ENCODE measurements around the gene PTGIS.

The PTGIS gene

DNA sequence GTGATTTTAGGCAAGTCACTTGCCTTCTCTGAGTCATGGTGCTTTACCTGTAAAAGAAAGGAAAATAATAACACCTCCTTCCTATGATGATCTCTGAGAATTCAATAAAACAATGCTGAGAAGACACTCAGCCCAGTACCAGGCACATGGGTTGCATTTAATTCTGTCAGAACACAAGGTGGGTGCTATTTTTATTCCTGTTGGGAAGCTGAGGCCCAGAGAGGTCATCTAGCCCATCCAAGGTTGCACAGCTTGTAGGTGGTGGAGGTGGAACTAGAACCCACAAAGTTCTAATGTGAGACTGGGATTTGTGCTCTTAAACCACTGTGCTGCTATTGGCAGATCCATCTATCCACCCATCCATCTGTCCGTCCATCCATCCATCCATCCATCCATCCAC is 39.6 kb upstream of the PTGIS start:
- in situ Hi-C loops (cut with HindIII; ENCODE audit: low pct_unique_long_range_greater_than_20kb, low sequenced_read_pairs) = no loop called here
- no peak for DNase-seq (ENCODE audit: low read depth in 1 of 2, low spot score in 1 of 2)
- no peak for TF ChIP-seq JUND (IDR thresholded peaks at IDR 0.05; ENCODE audit: low read depth)

DNA sequence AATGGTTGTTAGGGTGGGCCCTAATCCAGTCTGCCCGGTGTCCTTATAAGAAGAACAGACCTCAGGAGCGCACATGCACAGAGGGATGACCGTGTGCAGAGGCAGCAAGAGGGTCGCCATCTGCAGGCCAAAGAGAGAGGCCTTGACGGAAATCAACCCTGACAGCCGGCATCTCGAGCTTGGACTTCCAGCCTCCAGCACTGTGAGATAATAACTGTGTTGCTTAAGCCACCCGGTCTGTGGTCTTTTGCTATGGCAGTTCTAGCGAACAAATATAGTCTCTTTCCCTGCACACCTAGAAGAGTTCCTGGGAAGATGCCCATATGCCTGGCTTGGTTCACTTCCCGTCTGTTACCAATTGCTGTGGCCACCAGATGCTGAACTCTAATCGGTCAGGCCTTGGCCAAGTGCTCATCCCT is 35.3 kb upstream of the PTGIS start:
- in situ Hi-C loops (cut with HindIII; ENCODE audit: low pct_unique_long_range_greater_than_20kb, low sequenced_read_pairs) = no loop called here
- no peak for TF ChIP-seq JUND (IDR thresholded peaks at IDR 0.05; ENCODE audit: low read depth)
- peak in 1 of 2 experiments; percentile 76 for DNase-seq (ENCODE audit: low read depth in 1 of 2, low spot score in 1 of 2)

DNA sequence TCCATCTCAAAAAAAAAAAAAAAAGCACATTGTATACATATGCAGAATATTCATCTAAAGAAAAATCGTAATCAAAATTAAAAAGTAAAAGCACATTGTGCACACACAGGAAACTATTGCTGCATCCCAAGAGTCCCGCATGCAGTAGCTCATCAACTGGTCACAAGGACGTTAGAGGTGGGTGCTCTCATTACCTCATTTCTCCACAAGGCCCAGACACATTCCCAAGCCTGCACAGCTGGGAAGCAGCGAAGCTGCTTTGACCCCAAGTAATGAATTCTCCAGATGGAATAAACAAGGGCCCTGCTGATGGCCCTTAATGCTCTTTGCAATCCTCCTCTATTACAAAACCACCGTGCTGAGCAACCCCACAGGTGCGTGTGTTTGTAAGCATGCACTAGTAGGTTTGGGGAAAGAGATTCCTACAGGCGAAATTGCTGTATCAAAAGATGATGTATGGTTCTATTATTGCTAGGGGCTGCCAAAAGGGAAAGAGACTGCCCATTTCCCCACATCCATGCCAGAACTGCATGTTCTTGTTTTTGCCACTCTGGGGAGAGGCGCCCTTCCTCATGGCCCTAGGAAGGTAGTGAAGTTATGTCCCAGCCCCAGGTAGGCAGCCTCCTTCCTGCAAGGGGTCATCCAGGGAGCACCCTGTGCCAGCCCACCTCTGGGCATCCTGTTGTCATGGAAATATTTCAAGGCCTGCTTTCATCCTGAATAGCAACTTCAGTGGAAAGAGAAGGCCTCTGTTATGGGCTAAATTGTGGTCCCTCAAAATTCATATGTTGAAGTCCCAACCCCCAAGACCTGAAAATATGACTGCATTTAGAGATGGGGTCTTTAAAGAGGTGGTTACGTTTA is 34.6 kb upstream of the PTGIS start:
- in situ Hi-C loops (cut with HindIII; ENCODE audit: low pct_unique_long_range_greater_than_20kb, low sequenced_read_pairs) = no loop called here
- no peak for TF ChIP-seq JUND (IDR thresholded peaks at IDR 0.05; ENCODE audit: low read depth)
- no peak for DNase-seq (ENCODE audit: low read depth in 1 of 2, low spot score in 1 of 2)

DNA sequence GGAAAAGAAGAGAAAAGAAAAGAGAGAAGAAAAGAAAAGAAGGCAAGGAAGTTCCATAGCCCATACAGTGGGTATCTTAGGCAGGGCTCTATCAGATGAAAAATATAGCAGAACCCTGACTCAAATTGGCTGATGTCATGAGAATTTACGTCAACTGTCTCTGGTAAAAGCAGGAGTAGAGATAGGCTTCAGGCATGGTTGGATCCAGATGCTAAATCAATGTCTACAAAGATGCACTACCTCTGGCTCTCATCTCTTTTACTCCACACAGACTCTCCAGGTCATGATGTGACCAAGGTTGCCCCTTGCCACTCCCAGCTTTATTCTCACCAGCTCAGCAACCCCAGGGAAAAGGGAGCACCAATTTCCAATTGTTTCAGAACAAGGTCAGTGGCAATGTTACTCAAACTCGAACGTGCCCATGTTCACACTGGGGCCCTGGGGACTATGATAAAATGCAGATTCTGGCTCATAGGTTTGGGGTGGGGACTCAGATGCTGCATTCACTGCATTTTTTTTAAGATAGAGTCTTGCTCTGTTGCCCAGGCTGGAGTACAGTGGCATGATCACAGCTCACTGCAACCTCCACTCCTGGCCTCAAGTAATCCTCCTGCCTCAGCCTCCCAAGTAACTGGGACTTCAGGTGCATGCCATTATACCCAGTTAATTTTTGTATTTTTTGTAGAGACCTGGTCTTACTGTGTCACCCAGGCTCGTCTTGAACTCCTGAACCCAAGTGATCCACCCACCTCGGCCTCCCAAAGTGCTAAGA is 33.4 kb upstream of the PTGIS start:
- no peak for DNase-seq (ENCODE audit: low read depth in 1 of 2, low spot score in 1 of 2)
- in situ Hi-C loops (cut with HindIII; ENCODE audit: low pct_unique_long_range_greater_than_20kb, low sequenced_read_pairs) = no loop called here

DNA sequence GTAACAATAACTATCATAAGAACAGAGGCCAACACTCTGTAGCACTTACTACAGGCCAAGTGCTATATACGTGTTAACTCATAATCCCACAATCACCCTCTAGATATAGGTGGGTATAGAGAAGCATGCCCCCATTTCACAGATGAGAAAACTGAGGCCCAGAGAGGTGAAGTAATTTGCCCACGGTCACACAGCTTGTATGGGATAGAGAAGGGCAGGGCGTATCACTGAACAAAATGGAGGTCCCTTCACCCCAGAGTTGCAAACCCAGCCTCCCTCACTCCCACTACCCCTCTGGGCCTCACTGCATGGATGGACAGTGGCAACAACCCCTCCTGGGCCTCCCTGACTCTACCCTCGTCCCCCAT is 31.8 kb upstream of the PTGIS start:
- TF ChIP-seq JUND (IDR thresholded peaks at IDR 0.05; ENCODE audit: low read depth) = no peak
- in situ Hi-C loops (cut with HindIII; ENCODE audit: low pct_unique_long_range_greater_than_20kb, low sequenced_read_pairs) = no loop called here
- no peak for DNase-seq (ENCODE audit: low read depth in 1 of 2, low spot score in 1 of 2)

More for the DNA sequence above, 33.4 kb upstream of the PTGIS start:
- no peak for TF ChIP-seq JUND (IDR thresholded peaks at IDR 0.05; ENCODE audit: low read depth)

DNA sequence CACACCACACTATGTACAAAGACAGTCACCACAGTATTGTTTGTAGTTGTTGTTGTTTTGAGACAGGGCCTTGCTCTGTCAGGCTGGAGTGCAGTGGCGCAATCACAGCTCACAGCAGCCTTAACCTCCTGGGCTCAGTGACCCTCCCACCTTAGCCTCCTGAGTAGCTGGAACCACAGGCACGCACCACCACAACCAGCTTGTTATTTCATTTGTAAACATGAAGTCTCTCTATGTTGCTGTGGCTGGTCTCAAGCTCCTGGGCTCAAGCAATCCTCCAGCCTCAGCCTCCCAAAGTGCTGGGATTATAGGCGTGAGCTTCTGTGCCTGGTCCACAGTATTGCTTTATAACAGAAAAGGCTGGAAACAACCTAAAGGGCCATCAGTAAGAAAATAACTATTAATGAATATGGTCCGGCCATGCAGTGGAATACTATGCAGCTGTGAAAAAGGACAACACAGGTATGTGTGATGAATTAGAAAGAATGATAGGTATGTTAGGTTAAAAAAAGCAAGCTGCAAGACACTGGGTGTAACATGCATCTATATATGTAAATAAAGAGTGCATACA is 30.0 kb upstream of the PTGIS start:
- no peak for DNase-seq (ENCODE audit: low read depth in 1 of 2, low spot score in 1 of 2)
- TF ChIP-seq JUND (IDR thresholded peaks at IDR 0.05; ENCODE audit: low read depth) = no peak
- in situ Hi-C loops (cut with HindIII; ENCODE audit: low pct_unique_long_range_greater_than_20kb, low sequenced_read_pairs) = no loop called here

DNA sequence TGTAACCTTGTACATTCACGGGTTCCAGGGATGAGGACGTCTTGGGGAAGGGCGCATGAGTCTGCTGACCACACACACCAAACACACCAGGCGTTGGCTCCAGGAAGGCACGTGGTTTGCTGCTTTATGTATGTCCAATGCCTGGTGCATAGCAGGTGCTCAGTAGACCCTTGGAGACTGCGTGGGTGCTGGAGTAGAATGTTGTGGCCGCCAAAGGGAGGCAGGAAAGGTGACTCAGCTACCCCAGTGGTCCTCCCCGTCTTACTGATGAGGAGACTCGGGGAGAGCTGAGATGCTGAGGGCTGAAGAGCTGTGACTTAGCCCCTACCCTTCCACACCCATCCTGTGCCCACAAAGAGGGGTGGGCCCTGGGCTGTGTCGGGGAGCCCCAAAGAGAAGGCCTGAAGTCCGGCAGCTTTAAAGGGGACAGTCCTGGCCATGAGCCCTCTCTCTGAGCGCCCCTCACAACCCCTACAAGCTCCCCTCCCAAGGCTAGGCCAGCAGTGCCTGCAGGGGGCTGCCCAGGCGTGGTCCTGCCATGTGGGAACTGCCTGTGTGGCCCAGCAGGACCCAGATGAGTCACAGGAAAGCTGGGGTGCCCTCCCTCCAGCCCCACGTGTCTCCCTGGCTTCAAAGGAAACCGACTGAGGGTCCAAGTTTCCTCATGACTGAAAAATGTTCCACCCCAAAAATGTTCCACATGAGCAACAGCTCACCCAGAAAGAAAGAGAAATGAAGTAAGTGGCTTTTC is 28.0 kb upstream of the PTGIS start:
- TF ChIP-seq JUND (IDR thresholded peaks at IDR 0.05; ENCODE audit: low read depth) = no peak
- in situ Hi-C loops (cut with HindIII; ENCODE audit: low pct_unique_long_range_greater_than_20kb, low sequenced_read_pairs) = no loop called here
- DNase-seq (ENCODE audit: low read depth in 1 of 2, low spot score in 1 of 2) = no peak

DNA sequence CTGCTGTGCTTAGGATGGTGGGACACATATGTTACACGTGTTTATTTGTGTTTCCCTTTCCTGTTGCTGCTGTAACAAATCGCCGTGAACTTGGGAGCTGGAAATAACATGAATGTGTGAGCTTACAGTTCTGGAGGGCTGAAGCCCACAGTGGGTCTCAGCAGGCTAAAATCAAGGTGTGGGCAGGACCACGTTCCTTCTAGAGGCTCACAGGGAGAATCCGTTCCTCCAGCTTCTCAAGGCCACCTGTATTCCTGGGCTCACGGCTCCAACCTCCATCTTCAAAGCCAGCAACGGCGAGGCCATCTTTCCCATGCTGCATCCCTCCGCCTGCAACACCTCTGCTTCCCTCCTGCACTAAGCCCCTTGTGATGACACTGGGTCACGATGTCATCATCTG is 27.4 kb upstream of the PTGIS start:
- no peak for TF ChIP-seq JUND (IDR thresholded peaks at IDR 0.05; ENCODE audit: low read depth)
- in situ Hi-C loops (cut with HindIII; ENCODE audit: low pct_unique_long_range_greater_than_20kb, low sequenced_read_pairs) = no loop called here
- DNase-seq (ENCODE audit: low read depth in 1 of 2, low spot score in 1 of 2) = no peak

DNA sequence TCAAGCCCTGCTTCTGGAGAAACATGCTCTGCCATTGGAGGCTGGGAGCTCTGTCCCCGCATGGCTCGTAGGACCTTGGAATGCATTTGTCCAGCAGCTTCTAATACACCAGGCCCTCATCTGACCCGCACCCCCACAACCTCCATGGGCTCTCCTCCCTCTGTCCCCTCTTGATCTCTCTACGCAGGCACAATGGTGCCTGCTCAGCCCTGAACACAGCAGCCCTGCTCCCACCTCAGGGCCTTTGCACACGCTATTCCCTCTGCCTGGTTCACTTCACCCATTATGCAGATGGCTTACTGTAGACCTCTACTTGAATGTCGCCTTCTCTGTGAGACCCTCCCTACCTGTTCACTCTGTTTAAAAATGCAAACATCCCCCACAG is 27.0 kb upstream of the PTGIS start:
- in situ Hi-C loops (cut with HindIII; ENCODE audit: low pct_unique_long_range_greater_than_20kb, low sequenced_read_pairs) = no loop called here
- DNase-seq (ENCODE audit: low read depth in 1 of 2, low spot score in 1 of 2) = no peak
- no peak for TF ChIP-seq JUND (IDR thresholded peaks at IDR 0.05; ENCODE audit: low read depth)

DNA sequence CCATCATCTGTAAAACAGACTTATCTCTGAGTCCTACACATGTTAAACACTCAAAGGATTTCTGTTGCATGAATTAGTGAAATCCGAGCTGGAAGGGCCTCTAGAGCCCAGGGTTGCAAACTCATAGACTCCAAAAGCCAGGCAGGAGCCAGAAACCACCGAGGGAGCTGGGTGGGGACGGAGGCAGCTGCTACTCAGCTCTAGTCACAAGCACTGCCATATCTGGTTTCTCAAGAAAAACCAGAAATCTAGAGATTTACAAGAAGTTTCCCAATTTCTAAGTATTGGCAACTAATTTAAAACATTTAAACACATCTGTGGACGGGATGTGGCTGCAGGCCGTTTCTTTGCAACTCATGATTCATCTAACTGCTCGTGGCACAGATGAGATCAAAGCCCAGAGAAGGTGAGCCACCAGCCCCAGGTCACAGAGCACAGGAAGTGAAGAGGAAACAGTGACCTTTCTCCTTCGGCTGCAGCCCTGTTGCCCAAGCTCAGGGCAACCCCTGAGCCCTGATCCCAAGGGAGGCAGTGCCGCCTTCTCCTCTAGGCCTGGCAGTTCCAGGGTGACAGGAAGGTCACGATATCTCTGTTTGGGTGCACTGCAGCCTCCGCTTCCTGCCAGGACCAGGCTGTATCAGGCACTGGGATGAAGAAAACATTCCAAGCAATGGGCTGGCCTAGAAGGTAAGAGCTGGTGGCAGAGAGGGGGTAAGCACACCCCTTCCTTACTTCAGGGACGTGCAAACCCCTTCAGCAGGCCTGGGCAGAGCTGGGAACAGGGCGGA is 26.4 kb upstream of the PTGIS start:
- TF ChIP-seq JUND (IDR thresholded peaks at IDR 0.05; ENCODE audit: low read depth) = no peak
- in situ Hi-C loops (cut with HindIII; ENCODE audit: low pct_unique_long_range_greater_than_20kb, low sequenced_read_pairs) = no loop called here
- DNase-seq (ENCODE audit: low read depth in 1 of 2, low spot score in 1 of 2) = peak in 1 of 2 experiments; percentile 60

DNA sequence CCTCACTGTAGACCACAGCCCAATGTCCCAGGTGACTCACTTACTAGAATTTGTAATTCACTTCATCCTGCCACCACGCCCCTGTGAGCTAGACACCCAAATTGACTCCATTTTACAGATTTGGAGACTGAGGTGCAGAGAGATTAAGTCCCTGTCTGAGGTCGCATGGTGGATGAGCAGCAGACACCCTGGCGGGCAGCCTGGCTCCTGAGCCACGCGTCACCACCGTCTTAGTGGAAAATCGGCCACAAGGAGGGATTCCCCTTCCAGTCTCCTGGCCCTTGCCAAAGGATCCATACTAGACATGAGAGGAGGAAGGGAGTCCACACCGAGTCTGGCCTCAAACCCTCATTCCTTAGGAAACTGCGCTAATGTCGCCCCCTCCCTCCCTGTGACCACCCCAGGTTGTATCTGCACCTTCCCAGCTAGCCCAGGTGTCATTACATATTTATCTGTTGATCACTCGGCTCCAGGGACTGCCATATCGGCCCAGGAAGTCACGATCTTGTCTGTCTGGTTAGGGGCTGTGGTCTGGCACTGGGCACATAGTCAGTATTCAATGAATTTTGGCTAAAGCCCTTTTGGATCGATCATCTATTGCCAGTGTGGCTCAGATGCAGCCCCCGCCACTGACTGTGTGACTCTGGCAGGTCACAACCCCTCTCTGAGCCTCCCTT is 25.7 kb upstream of the PTGIS start:
- in situ Hi-C loops (cut with HindIII; ENCODE audit: low pct_unique_long_range_greater_than_20kb, low sequenced_read_pairs) = no loop called here
- TF ChIP-seq JUND (IDR thresholded peaks at IDR 0.05; ENCODE audit: low read depth) = no peak
- no peak for DNase-seq (ENCODE audit: low read depth in 1 of 2, low spot score in 1 of 2)

Measured in T47D (cell line).